Dedifferentiated amniotic fluid mesenchymal stem cell (primary cell): ENCODE results near the gene RPP30.

Experiments used
- DNase-seq: peaks from one replicate; pipeline ENCODE4 v3.0.0-alpha.2; 2016; ENCODE audit errors: extremely low spot score

RPP30 gene

GRCh38 chr10:90871766-90872647 lies at the start of gene RPP30:
RPP30 (plus strand) TSS chr10:90871974; CDS start chr10:90871987, 13 bp downstream.
- DNase-seq = peak; percentile 77

DNA sequence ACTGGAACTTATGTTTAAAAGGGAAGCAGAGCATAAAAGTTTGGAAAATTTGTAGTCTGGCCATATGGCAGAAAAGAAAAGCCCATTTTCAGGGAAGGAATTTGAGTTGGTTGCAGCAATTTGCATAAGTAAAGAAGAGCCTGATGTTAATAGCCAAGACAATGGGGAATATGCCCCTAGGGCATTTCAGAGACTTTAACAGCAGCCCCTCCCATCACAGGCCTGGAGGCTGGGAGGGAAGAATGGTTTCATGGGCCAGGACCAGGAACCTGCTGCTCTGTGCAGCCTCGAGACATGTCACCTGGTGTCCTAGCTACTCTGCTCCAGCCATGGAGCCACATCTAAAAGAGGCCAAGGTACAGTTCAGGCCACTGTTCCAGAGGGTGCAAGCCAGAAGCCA lies 49.3 kb upstream of the RPP30 start:
- DNase-seq = no peak

DNA sequence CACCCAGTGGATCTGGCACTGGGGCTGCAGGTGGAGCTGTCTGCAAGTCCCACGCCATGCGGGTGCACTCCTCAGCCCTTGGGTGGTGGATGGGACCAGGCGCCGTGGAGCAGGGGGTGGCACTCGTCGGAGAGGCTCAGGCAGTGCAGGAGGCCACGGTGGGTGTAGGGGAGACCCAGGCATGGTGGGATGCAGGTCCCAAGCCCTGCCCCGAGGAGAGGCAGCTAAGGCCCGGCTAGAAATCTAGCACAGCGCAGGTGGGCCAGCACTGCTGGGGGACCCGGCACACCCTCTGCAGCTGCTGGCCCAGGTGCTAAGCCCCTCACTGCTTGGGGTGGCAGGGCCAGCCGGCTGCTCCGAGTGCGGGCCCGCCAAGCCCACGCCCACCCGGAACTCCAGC lies 39.7 kb upstream of the RPP30 start:
- no peak for DNase-seq

DNA sequence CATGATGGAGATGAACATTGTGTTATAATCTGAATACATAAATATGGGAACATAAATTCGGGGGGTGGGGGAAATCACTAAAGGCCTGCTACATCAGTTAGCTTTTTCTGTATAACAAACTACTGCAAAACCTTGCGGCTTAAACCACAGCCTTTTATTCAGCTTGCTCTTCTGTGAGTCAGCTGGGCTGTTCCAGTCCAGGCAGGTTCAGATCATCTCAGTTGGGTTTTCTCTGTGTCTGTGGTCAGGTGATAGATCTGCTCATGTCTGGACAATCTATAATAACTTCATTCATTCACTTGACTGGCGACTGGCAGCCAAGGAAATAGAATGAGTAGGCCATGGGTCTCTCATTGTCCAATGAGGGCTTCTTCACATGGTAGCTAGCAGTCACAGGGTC lies 37.4 kb upstream of the RPP30 start:
- DNase-seq = no peak

- DNase-seq = no peak
Observed at GRCh38 chr10:90837486-90837885, 34.3 kb upstream of the RPP30 start.

GRCh38 chr10:90842725-90843124 lies 29.0 kb upstream of the RPP30 start:
- no peak for DNase-seq

GRCh38 chr10:90845726-90846125 lies 26.0 kb upstream of the RPP30 start:
- no peak for DNase-seq

GRCh38 chr10:90846746-90847145 lies 25.0 kb upstream of the RPP30 start:
- no peak for DNase-seq

DNA sequence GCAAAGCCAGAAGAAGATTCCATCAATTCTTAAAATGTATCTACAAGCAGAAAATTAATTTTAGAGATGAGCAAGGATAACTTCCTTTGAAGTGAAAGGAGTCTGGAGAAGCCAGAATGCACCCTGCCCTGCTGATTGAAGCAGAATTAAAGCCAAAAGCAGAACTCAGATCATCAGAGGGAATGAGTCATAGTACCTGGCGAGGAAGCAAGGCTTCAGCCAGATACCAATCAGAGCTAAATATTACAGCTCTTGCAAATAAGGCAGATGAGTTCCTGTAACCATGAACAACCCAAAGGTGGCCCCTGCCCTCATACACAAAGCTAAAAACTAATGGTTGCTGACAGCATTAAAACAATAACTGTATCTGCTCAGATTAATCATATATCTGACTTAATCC lies 24.3 kb upstream of the RPP30 start:
- no peak for DNase-seq

- no peak for DNase-seq
Observed at GRCh38 chr10:90849956-90850749, 21.6 kb upstream of the RPP30 start.

- DNase-seq = no peak
Observed at GRCh38 chr10:90855126-90855525, 16.6 kb upstream of the RPP30 start.

DNA sequence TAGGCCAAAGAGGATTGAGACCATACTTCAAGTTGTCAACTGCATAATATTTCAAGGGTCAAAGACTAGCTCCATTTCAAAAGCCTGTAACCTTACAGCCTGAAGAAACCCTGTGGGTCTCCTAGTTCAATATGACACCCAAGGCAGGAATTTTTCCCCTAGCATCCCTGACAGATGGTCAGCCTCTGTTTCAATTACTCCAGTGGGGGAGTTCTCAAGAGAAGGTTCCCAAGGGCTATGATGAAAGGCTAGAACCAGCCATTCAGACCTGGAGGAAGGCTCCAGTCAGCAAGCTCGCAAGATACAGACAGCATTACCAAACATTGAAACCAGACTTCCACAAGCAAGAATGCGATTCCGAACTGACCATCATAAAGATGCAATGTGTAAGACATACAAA lies 15.5 kb upstream of the RPP30 start:
- no peak for DNase-seq

DNA sequence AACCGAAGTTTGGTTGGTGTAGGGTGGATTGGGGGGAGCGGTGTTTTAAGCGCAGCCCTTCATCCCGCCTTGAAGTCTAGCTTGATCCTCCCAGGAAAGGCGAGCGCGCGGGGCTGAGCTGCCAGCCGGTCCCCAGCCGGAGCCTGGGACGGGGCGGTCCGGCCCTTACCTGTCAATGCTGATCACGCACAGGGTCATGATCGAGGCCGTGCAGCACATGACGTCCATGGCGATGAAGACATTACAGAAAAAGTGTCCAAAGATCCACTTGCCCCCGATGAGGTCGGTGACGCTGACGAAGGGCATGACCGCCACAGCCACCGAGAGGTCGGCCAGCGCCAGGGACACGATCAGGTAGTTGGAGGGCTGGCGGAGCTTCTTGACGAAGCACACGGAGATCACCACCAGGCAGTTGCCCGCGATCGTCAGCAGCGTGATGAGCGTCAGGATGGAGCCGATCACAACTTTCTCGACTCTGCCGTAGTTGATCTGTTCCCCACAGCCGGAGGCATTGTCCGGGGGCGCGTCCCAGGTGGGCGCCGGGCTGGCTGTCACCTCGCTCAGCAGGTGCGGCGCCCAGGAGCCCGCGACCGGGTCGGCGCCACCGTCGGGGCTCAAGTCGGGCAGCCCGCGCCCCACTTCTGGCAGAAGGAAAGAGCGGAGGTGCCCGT lies 14.7 kb upstream of the RPP30 start:
- no peak for DNase-seq

- DNase-seq = no peak
Observed at GRCh38 chr10:90857635-90858460, 13.9 kb upstream of the RPP30 start, which contains the start of gene HTR7. HTR7 (minus strand) TSS chr10:90858039; CDS start chr10:90857671, 368 bp downstream.

DNA sequence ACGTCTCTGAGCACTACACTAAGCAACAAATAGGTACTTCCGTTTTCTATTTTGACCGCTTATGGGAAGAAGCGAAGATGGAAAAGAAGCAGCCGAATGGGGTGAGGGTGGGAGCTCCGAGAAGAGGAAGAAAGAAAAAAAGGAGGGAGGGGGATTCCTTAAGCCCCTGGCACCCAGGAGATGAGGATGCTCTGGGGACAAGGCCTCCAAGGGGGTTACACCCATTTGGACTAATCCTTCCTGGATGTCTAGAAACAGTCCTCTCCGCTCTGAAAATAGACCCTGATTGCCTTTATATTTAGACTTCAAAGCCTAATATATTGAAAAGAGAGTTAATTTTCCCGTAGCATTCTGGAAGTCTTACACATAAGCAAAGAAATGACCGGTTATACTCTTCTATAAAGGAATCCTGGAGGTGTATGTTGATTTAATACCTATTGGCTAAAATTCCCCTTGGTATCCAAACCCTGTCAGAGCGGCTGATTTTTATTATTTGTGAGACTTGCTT lies 13.3 kb upstream of the RPP30 start:
- no peak for DNase-seq

GRCh38 chr10:90859321-90859751 lies 12.4 kb upstream of the RPP30 start:
- peak; percentile 39 for DNase-seq

GRCh38 chr10:90860790-90861189 lies 11.0 kb upstream of the RPP30 start:
- DNase-seq = no peak

DNA sequence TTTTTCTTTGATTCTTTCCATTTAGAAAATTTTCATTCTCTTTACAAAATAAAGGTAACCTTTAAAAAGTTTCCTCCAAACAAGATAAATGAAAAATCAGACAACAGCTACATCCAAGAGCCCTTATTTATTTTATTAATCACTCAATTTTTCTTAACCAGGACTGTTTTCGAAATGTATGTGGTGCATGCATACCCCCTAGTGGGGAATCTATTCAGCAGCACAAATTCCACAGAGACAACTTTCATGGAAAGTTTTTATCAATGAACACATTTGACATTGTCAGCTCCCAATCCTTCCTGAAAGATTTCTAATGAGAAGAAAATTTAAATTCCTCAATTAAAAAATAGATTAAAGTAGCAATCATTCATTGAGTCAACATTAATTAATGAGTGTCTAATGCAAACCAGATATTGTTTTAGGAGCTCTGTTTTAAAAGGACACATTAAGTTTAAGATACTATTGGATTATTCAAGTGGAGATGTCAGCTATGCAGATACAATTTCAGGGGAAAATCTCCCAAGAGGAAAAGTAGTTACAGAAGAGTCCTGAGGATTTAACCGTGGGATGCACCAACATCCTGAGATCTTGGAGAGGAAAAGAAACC lies 8.8 kb upstream of the RPP30 start:
- peak; percentile 53 for DNase-seq

DNA sequence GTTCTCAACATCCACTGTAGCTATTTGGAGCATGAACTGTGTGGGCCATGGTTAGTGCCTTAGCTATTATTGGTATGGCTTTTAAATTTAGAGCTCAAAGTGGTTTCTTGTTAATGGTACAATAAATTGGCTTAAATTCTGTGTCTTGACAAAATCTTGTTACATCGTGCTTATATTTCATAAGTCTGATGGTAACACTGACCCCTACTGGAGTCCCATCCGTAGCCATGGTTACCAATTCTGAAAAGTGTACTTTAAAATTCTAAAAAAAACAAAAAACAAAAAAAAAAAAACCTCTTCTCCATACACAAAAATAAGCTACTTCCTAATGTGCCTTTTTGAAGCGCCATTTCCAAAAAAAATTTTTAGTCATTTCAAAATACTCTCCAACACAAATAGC lies 6.4 kb upstream of the RPP30 start:
- no peak for DNase-seq

DNA sequence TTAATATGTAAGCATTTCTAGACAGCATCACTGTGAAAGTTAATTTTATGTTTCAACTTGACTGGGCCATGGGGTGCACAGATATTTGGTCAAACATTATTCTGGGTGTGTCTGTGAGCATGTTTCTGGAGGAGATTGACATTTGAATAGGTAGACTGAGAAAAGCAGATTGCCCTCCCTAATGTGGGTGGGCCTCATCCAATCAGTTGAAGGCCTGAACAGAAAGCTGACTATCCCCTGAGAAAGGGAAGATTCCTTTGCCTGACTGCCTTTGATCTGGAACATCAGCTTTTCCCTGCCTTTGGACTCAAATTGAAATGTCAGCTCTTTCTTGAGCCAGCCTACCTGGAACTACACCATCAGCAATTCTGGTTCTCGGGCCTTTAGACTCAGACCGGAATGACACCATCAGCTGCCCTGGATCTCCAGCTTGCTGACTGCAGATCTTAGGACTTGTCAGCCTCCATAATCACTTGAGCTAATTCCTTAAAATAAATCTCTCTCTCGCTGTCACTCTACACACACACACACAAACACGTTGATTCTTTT lies 5.7 kb upstream of the RPP30 start:
- DNase-seq = no peak
